Stimulated activated CD4-positive, alpha-beta T cell treated with anti-CD3 and anti-CD28 coated beads, Interleukin-4, amount 100 ng/mL, for 1 hour (primary cell): Measurements from ENCODE around the gene CLMN.

Source experiments
- DNase-seq: peaks from one replicate; pipeline ENCODE4 v3.0.0-alpha.2; 2020

The CLMN gene

GRCh38 chr14:95258754-95259593 lies 60.7 kb downstream of the CLMN start:
- no peak for DNase-seq

DNA sequence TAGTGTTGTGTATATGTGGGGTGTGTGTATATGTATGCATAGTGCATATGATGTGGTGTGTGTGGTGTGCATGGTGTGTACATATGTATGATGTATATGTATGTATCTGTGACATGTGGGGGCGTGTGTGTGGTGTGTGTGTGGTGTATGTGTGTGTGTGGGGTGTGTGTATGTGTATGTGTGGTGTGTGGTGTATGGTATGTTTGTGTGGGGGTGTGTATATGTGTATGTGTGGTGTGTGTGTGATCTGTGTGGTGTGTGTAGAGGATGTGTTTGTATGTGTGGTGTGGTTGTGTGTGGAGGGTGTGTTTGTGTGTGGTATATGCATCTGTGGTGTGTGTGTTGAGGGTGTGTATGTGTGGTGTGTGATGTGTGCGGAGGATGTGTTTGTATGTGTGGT lies 61.6 kb downstream of the CLMN start:
- no peak for DNase-seq

- DNase-seq: no peak
These were observed 62.2 kb downstream of the CLMN start for GRCh38 chr14:95257521-95257920.

DNA sequence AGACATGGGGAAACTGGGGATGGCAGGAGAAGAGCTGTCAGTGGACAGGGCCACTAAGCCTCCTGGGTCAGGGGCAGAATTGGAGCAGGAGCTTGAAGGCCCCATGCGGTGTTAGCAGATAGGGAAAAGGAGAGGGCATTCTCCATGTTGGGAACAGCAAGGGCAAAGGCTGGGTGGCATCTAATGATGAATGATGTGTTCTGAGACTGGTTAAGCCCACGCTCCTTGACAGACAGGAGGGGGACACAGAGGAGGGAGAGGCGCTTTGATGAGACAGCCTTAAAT lies 63.0 kb downstream of the CLMN start:
- DNase-seq: no peak

DNA sequence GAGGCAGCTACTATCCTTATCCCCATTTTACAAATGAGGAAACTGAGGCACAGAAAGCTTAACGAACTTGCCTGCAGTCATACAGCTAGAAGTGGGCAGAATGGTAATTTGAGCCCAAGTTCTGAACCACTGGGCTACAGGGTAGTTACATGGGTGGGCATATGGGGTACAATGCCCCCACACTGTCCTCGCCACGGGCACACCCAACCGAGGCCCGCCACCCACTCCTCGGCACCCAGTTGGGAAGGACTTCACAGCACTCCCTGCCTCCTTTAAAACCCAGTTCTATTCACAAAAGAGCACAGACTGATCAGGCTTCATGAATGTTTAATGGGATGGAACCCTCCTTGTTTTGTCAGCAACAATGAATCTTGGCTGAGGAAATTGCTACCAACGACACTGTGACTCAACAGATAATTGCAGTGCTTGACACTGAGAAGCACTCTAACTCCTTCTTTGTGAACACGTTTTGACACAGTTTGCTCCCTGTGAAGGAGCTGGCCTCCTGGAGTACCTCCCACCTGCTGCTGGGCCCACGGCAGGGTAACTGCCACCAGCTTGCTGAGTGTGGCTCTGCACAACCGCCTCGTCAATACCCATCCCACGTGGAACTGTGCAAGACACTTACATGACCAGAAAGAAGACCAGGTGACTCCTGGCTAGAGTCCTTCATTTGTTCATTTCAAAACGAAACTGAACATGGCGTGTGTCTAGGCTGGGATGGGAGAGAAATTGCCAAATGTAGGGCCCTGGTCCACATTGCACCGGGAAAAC lies 63.5 kb downstream of the CLMN start:
- no peak for DNase-seq

- DNase-seq: no peak
These were observed 64.2 kb downstream of the CLMN start for GRCh38 chr14:95255487-95255886.

DNA sequence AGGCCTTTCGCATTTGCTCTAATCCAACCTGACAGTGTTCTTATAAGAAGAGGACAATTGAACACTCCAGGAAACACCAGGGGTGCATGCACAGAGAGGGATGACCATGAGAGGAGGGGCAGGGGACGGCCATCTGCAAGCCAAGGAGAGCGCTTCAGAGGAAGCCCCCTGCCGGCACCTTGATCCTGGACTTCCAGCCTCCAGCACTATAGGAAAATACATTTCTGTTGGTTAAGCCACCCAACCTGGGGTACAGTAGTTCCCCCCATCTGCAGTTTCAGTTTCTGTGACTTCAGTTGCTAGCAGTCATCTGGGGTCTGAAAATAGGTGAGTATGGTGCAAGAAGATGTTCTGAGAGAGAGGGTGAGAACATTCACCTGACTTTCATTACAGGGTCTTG lies 64.7 kb downstream of the CLMN start:
- DNase-seq: no peak

DNA sequence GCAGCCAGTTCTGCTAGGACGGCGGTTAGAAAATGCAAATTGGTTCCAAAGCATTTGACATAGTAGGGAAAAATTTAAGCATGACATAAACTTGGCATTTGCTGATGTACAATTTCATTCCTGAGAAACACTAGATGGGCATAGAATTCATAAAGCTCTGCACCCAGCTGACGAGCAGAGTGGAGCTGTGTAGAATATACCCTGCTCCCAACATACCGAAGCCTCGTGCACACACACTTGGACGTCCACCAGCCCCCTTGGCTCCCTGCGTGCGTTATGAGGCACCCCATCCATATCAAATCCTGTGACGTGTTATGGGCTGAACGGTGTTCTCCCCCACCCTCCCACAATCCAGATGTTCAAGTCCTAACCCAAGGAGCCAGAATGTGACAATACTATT lies 65.4 kb downstream of the CLMN start:
- no peak for DNase-seq

DNA sequence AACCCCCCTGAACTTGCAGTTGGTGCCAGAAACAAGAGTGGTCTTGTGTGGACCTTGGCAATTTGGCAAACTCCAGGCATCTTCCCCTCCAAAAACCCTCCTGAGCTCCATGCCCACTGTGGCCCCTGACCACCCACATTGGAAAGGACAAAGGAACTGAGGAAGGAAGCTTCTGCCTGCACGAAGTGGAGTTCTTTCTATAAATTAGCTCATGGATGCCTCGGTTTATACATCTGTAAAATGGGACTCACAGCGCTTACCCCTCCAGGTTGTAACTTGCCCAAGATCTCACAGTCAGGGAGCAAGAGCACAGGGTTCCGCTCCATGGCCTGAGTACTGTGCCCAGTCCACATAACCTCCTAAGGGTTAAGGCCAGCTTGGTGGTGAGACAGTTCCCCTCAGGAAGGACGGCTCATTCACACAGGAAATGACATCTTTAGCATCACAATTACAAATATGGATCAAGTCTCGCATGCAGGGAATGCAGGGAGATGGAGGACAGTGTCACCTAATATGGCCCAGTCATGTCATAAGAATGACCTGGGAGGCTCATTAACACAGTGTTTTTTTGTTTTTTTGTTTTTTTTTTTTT lies 66.6 kb downstream of the CLMN start:
- DNase-seq: no peak

DNA sequence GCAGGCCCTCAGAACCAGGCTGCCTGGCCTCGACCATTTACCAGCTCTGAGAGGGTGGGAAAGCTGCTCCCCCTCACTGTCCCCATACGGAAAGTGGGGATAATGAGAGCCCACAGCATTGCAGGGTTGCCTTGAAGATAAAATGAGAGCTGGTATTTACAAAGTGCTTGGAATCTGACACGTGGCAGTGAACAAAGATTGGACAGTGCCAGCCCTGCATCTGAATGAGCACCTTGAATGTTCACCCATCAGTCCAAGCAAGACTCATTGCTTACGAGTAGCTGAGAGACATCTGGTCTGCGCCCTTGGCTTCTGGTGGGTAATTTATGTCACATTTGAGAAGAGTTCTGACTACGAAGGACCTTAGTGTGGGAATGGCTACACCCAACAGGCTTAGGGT lies 67.5 kb downstream of the CLMN start:
- no peak for DNase-seq

GRCh38 chr14:95250936-95251335 lies 68.8 kb downstream of the CLMN start:
- DNase-seq: no peak

DNA sequence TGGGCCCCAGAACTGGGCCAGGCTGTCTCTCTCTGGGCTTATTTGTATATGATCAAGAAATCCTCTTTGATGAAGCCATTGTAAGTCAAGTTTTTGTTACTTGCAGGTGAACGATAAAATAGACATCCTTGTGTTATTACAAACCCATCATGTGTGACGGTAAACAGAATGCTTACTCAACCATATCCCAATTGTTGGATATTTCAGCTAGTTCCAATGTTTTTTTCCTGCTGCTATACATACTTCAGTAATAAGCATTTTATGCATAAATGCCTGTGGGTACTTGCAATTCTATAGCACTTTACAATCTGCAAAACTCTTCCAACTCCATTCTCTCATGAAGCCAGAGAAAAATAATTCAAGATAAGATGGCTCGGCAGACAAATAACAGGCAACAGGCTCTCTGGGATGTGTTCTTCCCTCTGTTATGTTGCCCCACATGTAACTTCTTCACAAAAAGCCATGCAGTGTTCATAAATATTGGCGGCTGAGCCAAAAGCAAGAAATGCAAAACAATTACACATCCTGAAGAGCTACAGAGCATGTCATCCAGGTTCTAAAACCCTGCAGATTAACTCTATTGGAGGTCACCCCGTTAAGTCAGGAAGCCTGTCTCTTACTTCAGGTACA lies 69.5 kb downstream of the CLMN start:
- no peak for DNase-seq

DNA sequence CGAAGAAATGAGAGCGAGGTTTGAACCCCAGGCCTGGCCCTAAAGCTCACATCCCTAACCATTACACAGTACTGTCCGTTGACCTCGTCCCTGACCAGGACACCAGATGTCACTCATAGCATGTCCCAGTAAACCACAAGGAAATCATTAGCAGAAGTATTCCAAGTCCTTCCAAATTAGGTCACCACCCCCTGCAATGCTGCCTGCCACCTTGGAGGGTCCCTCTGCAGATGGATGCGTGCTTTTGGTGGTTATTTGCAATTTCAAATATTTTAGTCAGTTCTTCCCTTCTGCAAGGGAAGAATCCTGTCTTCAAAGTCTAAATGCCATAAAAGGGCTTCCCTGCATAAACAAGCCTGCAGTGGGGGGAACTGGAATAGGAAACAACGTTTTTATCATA lies 71.3 kb downstream of the CLMN start:
- no peak for DNase-seq

DNA sequence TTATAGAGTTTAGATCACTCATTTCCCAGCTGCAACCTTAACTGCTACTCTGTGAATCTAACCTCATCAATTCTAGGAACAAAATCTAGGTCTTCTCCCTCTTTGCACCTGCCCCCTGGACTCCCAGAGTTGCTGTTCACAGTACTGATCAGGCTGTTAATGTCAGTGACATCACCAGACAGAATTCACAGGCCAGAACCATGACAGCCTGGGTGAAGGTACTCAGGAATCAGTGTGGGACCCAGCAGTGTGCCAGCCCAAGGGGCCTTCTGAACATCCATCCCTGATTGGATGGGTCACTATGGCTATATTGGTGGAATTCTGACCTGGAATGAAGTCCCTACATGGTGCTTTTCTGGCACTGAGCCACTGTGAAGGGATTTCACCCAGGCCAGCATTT lies 72.8 kb downstream of the CLMN start:
- DNase-seq: no peak

DNA sequence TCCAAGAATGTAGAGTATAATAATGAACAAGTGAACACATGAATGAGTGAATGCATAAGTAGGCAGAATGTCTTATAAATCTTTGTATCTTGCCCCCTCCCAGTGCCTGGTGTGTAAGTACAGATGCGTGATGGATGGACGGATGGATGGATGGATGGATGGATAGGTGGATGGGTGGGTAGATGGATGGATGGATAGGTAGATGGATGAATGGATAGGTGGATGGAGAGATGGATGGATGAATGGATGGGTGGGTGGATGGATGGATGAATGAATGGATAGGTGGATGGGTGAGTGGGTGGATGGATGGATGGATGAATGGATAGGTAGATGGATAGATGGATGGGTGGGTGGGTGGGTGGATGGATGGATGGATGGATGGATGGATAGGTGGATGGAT lies 74.4 kb downstream of the CLMN start:
- DNase-seq: no peak

- no peak for DNase-seq
These were observed 75.1 kb downstream of the CLMN start for GRCh38 chr14:95244587-95244986.

GRCh38 chr14:95242870-95243269 lies 76.8 kb downstream of the CLMN start:
- DNase-seq: no peak

DNA sequence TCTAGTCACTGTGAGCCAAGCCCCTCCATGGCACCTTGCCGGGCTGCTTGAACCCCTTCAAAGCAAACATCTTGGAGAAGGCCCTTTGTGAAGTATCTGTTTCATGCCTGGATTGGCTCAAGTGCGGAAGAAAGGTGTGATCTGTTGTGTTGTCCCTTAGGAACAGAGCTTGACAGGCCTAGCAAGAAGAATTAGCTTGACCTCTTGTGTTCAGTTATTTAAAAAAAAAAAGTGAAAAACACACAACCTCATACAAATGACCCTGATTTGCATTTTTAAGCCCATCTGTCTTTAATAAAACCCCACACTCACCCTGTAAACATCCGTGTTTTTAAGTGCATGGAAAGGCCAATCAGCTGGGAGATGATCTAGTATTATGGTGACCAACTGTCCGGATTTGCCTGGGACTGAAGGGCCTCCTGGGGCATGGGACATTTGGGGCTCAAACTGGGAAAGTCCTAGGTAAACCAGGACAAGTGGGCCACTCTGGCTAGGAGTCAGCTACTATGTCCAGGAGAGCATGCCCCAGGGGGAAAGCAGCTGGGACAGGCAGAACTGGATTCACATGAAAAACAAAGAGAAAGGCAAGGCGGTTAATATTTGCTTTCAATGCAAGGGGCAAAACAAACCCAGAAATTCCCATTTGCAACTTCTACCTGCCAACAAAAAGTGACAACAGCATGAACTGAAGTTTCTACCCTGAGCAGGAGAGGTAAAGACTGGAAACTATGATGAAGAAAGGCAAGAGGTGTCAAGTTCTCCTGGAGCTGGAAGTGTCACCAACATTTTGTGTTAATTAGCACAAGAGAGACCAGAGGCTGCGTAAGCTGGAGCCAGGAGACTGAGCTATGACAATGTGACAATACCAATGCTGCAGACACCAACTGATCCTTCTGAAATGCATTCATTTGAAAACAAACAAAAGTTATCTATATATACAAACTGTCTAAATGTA lies 78.6 kb downstream of the CLMN start:
- DNase-seq: no peak

GRCh38 chr14:95238487-95239298 lies 81.0 kb downstream of the CLMN start:
- DNase-seq: no peak

GRCh38 chr14:95237958-95238340 lies 81.8 kb downstream of the CLMN start:
- DNase-seq: no peak

- DNase-seq: no peak
These were observed 82.4 kb downstream of the CLMN start for GRCh38 chr14:95237121-95237957.
